Cardiac septum (tissue), 1 donor: Measurements from ENCODE around the gene PIGX. TPM values are rescaled to one million over a fixed set of nuclear protein-coding genes. Genes with fewer than 3 reads are reported as not detected.
A peak's percentile ranks its signal among the peaks of the same experiment; 100 is the strongest.

ENCODE experiments used
- DNase-seq: peaks from one replicate; pipeline ENCODE4 v3.0.0-alpha.2; 2020; ENCODE audit warnings: low spot score
- intact Hi-C: fragments of 100-400 bp; cut with DNase I; formaldehyde crosslinking; loops from one replicate; pipeline ENCODE4 v1.14.0; 2022
- long read RNA-seq: library from polyadenylated mRNA; unstranded; transcript quantifications from one replicate; pipeline ENCODE4 v2.0.0, GENCODE V29; 2021
- total RNA-seq: library from RNA; stranded (reverse); fragmentation: NEBNext Ultra II Directional; extraction: Animal tissue kit (Norgen Biotek cat#: 25700); gene quantifications from one replicate; pipeline ENCODE4 v1.2.1, GENCODE V29; 2021
- donor health status: DM: no; HTN: no; CAD: no.

PIGX gene
- 16.9 TPM for total RNA-seq
- long read RNA-seq, transcript PIGX-201 (7 exons, 953 nt), result major isoform, 14 of 49 reads
- long read RNA-seq, transcript PIGX-202 (6 exons, 3,057 nt), result minor isoform, 11 of 49 reads
- long read RNA-seq, partial matches to known transcripts, result 4 of 49 reads
- long read RNA-seq, other reads (novel, unspliced or antisense), result 15 of 49 reads

DNA sequence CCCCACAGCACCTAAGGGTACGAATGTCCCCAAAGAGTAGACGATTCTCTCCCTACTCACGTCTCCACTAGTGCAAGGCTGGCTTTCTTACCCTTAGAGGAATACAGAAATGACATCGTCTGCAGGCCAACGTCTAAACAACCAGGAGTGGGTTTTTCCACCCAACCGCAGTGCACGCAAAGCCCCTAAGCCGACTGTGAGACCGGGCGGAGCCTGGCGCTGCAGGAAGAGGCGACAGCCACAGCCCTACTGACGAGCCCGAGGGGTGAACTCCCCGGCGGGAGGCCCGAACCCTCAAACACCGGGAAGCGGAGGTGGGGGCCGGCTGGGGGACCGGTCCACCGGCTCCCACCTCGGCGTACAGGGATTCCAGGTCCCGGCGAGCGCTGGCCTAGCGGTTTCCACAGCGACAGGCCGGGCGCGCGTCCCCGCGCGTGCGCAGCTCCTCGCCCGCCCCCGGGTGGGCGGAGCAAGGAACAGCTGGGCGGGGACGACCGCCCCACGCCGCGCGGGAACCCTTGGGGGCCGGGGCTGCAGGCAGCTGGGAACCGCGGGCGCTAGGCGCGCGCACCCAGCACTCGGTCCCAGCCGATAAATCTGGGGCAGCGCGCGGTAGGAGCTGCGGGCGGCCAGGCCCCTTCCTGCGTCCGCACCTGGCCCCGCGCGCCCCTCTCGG, at the start of gene PIGX, which contains the start of gene CEP19:
Gene PIGX (plus strand): TSS at position 540 of the 676 bp plus-strand sequence.
Gene CEP19 (minus strand): TSS at position 413 of the 676 bp plus-strand sequence. CDS start 3,593 bp downstream, outside the sequence.
- DNase-seq, result peak; percentile 96
- intact Hi-C loops, result loop anchor here (1.0 to 10.0 kb wide), 2 partner anchors 27 to 153 kb away; partner anchors contain the start of genes PAK2 and SENP5

DNA sequence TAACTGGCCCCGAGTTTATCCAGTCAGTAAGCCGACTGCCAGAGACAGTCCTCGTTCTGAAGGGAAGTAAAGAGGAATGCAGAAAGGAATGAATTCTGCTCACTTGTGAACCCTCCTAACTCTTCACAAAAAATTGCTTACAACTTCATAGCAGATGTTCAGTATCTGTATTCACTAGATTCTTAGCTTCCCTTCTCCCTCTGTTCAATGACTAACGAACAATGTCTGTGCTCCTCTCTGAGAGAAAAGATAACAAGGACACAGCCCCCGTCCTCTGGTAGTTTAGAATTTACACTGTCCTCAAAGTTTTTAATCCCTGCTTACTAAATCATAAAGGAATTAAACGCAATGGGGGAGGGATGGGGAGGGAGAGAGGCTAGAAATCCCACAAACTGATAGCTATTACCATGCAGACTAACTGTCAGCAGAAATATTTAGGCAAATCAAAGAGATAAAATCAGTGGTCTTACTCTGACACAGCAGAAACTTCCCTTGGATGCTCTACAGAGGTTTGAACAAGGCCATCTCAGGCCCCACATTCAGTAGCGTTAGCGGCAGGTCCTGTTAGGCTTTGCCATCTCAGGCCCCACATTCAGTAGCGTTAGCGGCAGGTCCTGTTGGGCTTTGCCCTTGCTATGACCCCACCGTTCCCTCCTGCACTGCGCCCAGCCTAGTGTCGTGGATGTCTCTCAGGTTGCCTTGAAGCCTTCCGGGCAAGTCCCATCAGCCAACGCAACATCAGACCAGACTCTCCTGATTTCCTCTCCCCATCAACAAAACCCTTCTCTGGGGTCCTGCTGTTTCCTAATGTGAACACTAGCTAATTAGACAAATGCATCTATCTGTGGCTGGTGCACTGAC, 49.2 kb upstream of the PIGX start:
- intact Hi-C loops, result no loop called here
- no peak for DNase-seq

DNA sequence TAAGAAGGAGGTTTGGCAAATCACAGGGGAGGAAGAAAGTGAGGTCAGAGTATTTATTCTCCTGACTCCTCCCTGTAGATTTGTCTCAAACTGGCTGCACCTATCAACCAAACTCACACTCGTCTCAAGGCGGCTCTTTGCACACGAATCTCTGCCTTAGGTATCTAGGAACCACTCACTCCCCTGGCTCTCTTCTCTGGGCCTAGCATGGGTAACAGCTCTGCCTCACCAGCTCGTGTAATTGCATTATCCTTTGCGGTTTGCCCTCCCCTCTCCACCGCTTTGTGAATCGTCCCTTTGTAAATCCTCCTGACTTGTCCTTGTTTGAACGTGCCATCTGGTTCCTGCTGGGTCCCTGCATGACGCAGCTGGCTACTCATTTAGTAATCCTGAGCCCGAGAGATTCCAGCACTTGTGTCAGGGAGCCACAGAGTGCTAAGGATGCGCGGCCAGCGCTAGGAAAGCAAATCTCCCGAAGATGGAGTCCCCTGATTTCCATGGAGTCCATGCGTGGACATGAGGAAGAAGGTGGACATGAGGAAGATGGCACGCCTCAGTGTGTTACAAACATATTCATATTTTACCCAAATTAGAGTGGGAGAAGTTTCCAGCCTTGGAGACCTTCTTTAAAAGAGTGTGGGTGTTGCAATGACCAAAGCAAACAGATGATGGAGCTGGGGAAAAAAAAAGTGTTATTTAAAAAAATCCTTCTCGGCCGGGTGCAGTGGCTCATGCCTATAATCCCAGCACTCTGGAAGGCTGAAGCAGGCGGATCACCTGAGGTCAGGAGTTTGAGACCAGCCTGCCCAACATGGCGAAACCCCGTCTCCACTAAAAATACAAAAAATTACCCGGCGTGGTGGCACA, 45.9 kb upstream of the PIGX start:
- intact Hi-C loops, result no loop called here

DNA sequence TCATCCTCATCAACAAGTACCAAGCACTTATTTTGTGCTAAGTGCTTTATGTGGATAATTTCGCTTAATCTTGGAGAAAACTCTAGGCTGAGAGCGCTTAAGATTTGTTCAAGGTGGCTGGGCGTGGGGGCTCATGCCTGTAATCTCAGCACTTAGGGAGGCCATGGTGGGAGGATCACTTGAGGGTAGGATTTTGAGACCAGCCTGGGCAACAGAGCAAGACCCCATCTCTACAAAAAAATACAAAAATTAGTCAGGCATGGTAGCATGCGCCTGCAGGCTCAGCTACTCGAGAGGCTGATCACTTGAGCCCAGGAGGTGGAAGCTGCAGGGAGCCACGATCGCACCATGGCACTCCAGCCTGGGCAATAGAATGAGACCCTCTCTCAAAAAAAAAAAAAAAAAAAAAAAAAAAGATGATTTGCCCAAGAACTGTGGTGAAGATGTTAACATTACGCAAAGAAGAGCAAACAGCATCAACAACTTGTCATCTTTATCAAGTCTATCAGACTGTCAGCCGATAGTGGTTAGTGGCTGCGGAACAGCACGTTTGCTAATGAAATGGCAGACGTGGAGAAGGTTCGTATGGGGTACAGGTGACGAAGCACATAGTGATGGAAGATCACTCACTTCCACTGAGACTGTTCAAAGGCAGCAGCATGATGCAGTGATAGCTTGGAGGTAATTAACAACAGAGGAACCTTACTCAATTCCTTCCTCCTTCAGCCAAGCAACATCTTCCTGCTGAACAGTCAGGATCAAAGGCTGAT, 44.9 kb upstream of the PIGX start:
- no peak for DNase-seq
- intact Hi-C loops, result no loop called here

More for the DNA sequence above, 45.9 kb upstream of the PIGX start:
- no peak for DNase-seq

DNA sequence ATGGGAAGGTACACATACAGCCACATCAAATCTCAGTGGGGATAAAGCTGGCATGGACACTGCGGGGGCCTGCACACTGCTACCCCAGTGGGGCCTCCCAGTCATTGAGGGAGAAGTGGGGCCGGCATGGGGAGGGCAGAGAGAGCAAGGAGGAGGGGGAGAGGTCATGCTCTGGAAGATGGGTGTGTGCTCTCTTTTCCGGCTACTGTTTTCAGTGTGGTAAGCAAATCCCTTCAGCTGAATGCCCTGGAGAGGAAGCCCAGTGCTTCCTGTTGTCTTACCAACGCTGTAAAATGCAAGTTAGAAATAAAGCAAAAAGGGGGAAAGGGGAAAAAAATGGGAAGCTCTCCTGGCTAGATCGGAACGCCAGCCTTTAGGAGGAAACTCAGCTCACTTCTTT, 41.8 kb upstream of the PIGX start:
- DNase-seq, result no peak
- intact Hi-C loops, result no loop called here

DNA sequence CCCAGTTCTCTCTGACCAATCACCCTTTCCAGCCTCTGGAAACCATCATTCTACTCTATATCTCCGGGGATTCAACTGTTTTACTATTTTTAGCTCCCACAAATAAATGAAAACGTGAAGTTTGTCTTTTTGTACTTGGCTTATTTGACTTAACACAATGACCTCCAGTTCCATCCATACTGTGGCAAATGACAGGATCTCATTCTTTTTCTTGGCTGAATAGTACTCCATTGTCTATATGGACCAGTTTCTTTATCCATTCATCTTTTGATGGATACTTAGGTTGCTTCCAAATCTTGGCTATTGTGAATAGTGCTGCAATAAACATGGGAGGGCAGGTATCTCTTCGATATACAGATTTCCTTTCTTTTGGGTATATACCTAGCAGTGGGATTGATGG, 38.5 kb upstream of the PIGX start:
- intact Hi-C loops, result no loop called here
- no peak for DNase-seq

DNA sequence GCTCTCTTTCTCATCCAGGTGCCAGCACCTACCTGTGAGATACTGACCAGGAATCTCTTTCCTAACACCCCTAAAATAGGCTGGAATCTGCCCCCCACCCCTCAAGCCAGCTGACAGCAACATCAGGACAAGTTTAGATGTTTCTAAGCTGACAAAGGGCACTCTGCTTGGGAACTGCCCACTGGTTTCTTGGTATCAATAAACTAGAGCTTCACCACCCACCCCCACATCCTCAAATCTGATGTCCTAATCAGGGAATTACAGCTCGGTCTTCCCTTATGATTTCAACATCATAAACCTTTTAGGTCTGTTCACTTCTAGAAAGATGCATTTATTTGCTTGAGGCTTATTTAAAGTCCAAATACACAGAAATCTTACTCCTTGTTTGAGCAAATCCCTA, 34.8 kb upstream of the PIGX start:
- intact Hi-C loops, result no loop called here
- no peak for DNase-seq

DNA sequence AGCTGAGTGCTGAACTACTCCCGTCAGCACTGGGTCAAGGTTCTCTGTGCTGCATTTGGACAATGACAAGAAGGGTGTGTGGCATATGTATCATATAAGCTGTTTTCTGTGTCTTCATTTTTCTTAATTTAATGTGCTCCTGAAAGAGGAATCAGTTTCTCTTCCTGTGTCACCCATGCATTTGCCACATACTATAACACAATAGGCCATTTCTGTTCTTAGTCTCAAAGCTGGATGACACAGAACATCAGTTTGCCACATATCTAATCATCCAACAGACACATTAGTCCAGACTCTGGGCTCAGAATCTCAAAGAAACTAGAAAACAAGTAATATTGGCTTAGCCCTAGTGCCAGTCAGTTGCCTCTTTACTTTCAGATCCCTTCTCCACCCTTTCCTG, 34.2 kb upstream of the PIGX start:
- intact Hi-C loops, result no loop called here
- DNase-seq, result no peak

DNA sequence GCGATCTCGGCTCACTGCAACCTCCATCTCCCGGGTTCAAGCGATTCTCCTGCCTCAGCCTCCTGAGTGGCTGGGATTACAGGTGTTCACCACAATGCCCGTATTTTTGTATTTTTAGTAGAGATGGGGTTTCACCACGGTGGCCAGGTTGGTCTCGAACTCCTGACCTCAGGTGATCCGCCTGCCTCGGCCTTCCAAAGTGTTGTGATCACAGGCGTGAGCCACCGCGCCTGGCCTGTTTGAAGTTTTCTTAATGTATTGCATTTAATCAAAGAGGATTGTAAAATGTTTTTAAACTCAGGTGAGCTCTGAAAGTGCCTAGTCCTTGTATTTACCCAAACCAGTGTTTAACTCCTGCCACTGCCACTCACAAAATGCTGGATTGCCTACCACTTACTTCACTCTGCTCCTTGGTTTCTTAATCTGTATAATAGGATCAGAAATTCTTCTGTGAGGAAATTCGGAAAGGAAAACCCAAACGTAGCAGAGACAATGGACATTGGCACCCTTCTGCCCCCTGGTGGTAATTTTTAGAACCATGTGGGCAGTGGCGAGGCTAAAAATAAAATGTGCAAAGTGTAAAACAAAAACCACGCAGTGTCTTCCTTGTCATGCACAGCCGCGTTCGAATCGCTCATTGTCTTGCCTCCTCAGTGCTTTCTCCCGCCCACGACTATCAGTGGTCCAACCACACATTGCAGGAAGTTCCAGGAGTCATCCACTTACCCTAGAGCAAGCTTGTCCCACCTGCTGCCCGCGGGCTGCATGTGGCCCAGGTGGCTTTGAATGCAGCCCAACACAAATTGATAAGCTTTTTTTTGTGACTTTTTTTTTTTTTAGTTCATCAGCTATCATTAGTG, 27.4 kb upstream of the PIGX start:
- intact Hi-C loops, result loop anchor here (1.0 to 10.0 kb wide), 3 partner anchors 75 to 430 kb away; no protein-coding TSS in a partner anchor
- DNase-seq, result no peak

DNA sequence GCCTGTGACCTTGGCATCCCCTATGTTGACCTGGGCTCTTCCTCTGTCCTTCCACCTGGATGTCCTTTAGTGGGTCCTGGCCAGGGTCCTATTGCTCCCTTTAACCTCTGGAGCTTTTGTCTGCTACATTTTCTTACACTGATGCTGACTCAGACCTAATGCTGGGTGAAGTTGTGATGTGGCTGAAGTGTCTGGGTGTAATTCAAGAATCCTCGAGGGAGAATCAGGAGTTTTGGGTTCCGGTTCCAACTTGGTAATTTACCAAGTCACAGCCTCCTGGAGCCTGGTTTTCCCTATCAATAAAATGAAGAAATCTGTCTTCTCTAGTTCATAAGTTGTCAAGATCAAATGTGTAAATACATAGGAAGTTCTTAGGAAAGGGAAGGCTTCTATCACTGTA, 25.7 kb upstream of the PIGX start:
- DNase-seq, result no peak
- intact Hi-C loops, result loop anchor here (5.0 to 10.0 kb wide), 2 partner anchors 149 to 432 kb away; no protein-coding TSS in a partner anchor

DNA sequence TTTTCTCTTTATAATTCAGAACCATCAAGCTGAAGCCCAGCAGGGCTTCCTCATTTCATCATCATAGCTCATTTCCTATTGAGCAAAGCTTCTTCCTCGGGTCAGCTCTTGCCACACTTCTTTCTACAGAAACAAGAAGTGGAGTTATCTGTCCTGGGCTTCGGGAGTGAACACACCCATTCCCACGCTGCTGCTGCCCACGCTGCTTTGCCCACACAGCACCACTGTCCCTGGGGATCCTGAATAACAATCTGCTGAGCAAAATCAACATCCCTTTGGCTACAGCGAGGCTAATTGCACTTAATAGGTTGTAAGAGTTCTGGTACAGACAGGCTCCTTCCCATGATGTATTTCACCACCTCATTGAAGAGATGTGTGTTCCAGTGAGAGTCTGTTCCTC, 23.8 kb upstream of the PIGX start:
- DNase-seq, result peak; percentile 85
- intact Hi-C loops, result loop anchor here (5.0 to 10.0 kb wide), 2 partner anchors 151 to 434 kb away; no protein-coding TSS in a partner anchor

DNA sequence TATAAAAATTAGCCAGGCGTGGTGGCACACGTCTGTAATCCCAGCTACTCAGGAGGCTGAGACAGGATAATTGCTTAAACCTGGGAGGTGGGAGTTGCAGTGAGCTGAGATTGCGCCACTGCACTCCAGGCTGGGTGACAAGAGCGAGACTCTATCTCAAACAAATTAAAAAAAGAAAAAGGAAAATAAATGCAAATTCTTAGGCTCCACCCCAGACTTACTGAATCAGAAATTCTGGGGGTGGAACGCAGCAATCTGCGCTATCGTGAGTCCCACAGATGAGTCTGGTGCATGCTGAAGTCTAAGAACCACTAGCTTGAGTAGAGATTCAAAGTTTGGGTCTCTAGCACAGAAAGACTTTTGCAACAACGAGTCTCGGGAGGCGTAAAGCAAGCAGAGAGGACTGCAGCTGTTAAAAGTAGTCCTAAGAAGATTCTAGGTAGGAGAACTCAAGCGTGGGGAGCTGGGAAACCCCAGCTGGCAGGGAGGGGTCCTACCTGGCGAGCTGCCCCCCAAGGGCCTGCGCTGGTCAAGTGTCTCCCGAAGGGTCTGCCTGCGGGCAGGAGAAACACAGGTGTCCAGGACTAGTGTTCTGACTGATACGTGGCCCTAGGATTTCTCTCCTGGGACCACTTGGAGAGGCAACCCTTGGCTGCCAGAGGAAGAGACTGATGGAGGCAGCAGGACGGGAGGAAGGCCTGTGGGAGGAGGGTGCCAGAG, 22.1 kb upstream of the PIGX start:
- no peak for DNase-seq
- intact Hi-C loops, result loop anchor here (5.0 to 10.0 kb wide), 2 partner anchors 153 to 435 kb away; no protein-coding TSS in a partner anchor

DNA sequence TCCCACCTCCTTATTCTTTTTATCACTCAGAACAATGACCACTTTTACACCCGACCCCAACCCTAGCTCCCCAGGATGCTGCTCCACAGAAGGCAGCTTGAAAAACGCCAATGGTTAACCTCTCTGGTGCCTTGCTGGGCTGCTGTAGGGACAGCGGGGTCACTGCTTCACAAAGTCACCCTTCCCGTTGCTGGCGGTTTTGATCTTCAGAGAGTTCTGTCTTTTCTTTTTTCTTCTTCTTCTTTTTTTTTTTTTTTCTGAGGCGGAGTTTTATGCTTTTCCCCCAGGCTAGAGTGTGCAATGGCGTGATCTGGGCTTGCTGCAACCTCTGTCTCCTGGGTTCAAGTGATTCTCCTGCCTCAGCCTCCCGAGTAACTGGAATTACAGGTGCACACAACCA, 20.8 kb upstream of the PIGX start:
- no peak for DNase-seq
- intact Hi-C loops, result no loop called here

DNA sequence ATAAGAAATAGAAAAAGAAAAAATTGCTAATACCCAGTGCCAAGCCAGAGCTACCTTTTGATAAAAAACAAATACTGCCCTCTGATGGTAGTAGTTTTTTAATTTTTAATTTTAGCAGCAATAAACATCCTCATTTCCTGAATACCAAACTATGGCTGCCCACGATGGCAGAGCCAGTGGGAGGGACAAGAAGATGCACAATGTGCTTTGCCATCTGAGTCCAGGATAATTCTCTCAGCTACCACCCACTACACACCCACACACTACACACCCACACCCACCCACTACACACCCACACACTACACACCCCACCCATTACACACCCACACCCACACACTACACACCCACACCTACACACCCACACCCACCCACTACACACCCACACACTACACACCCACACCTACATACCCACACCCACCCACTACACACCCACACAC, 18.0 kb upstream of the PIGX start:
- intact Hi-C loops, result no loop called here
- no peak for DNase-seq

DNA sequence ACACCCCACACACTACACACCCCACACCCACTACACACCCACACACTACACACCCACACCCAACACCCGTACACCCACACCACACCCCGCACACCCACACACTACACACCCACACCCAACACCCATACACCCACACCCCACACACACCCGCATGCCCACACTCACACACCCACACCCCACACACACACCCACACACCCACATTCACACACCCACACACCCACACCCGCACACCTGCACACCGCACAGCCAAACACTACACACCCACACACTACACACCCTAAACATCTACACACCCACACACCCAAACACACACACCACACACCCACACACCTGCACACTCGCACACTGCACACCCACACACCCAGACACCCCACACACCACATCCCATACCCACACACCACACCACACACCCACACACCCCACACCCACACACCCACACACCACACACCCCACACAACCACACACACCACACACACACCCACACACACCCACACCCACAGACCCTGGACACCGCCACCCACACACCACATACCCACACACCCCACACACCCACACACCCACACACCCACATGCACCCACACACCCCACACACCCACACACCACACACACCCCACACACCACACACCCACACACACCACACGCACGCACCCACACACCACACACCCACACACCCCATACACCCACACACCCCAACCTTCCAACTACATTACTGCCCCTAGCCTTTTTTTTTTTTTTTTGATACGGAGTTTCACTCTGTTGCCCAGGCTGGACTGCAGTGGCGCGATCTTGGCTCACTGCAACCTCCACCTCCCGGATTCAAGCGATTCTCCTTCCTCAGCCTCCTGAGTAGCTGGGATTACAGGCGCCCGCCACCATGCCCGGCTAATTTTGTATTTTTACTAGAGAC, 17.0 kb upstream of the PIGX start:
- intact Hi-C loops, result no loop called here
- DNase-seq, result no peak

DNA sequence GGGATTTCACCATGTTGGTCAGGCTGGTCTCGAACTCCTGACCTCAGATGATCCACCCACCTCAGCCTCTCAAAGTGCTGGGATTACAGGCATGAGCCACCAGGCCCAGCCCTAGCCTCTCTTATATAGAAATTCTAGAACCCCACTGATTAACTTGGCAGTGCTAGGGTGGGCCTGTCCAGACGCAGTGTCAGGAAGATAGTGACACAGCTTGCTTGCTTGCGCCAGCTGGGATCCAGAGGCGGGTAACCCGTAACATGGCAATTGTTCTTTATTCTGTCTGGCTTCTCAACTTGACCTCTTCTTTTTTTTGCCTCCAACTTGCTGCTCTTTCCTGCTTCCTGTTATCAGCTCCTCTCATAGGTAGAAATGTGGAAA, 16.3 kb upstream of the PIGX start:
- no peak for DNase-seq

More for the DNA sequence above, 16.3 kb upstream of the PIGX start:
- intact Hi-C loops, result no loop called here
